GM12878 (cell line): ENCODE results near the gene ZIC2. TPM values are rescaled to one million over a fixed set of nuclear protein-coding genes. Genes with fewer than 3 reads are reported as not detected.

Experiments
- KAT2A ChIP-seq: conservative IDR thresholded peaks from 2 replicates; pipeline ENCODE4 v1.6.1; 2011; ENCODE audit warnings: low read depth, low read length; ENCODE audit not compliant: control insufficient read depth
- MAX ChIP-seq: IDR thresholded peaks from 2 replicates; pipeline ENCODE4 v1.6.1; 2012; ENCODE audit warnings: low read depth, low read length, improper control_type of control experiment
- PBX3 ChIP-seq: IDR thresholded peaks from 2 replicates; pipeline ENCODE4 v1.6.1; 2011; ENCODE audit warnings: mild to moderate bottlenecking, low read depth, low read length, moderate library complexity; ENCODE audit not compliant: insufficient replicate concordance
- REST ChIP-seq: IDR thresholded peaks from 2 replicates; pipeline ENCODE4 v1.6.1; 2012; ENCODE audit warnings: mild to moderate bottlenecking, low read depth, low read length
- polyA plus RNA-seq, 11 experiments: library from polyadenylated mRNA; depleted of rRNA in 4 of 11; unstranded in 6 of 11; stranded (reverse) in 5 of 11; fragments of >200 nt; fragmentation: Nextera tagmentation in 4 of 11; fragmentation: Illumina TruSeq in 1 of 11; extraction: Ambion mirVana in 4 of 11; extraction: Trizol in 1 of 11; gene quantifications; 1 replicate in 1 of 11; 2 replicates in 10 of 11; pipeline versions ENCODE4 v1.2.1 to v1.2.3, GENCODE V29; 2011 to 2016; ENCODE audit warnings: inconsistent platforms in 2 of 11, missing spikeins in 2 of 11, low read depth in 1 of 11
- total RNA-seq, 4 experiments: library from RNA; depleted of rRNA in 3 of 4; stranded (reverse); fragments of >200 nt in 3 of 4; fragmentation: Illumina TruSeq in 1 of 4; extraction: Trizol in 1 of 4; gene quantifications; 2 replicates each; pipeline versions ENCODE4 v1.2.1 to v1.2.3, GENCODE V29; 2013 to 2021

Gene ZIC2
- total and polyA plus RNA-seq, 10 of the 15 experiments (the other 5 are each of a cell fraction or from before 2014, with no cell fraction given): 0.05 TPM; not detected in 8

- TF ChIP-seq REST: no peak
- no peak for TF ChIP-seq MAX
- no peak for TF ChIP-seq KAT2A
- no peak for TF ChIP-seq PBX3
Observed at GRCh38 chr13:99970651-99971575, 10.7 kb upstream of the ZIC2 start (continued).
